K562 (cell line): ENCODE results near the gene SLC6A1. TPM values are rescaled to one million over a fixed set of nuclear protein-coding genes. Genes with fewer than 3 reads are reported as not detected.

Experiments
- ATAC-seq: fragments of 200-7000 bp; cut with Tn5 transposase; 3 replicates; pipeline ENCODE4 v1.9.1; 2020; ENCODE audit warnings: moderate library complexity
- BruUV-seq: library from RNA; stranded (reverse); fragments of 400-500 nt; replicated peaks from 2 replicates; lab custom pipeline; 2021; lab: Mats Ljungman, UMichigan
- CTCF ChIA-PET: fragments of 300-600 bp; formaldehyde crosslinking; extraction: SDS; loops from one replicate; lab custom pipeline; 2021; ENCODE audit warnings: low intra/inter-chr PET ratio; lab: Yijun Ruan, JAX
- POLR2A ChIA-PET: fragments of 300-600, 350-650 bp; sonication (Branson Sonifier 250); formaldehyde crosslinking; extraction: SDS; loops from one replicate; lab custom pipeline; 2021; ENCODE audit warnings: antibody characterized with exemption, inconsistent platforms; lab: Yijun Ruan, JAX
- DNase-seq, 4 experiments: peaks; one replicate each; pipeline versions ENCODE4 v3.0.0 to v3.0.0-alpha.2; 2011 to 2018; ENCODE audit warnings: low spot score in 3 of 4, mixed read lengths in 3 of 4; ENCODE audit errors: extremely low read depth in 1 of 4
- FAIRE-seq: peaks from 2 replicates; lab custom pipeline; 2011; peaks lifted over from hg19 to GRCh38; lab: Jason Lieb, UNC
- H2AFZ ChIP-seq: 2 replicates; pipeline ENCODE4 v1.6.0; 2011; ENCODE audit warnings: low read depth, low read length, control low read depth, inconsistent platforms
- H3K27ac ChIP-seq: fragments of 200-600 bp; 3 replicates; pipeline ENCODE4 v1.8.0; 2011; ENCODE audit warnings: low read depth, mild to moderate bottlenecking, control low read depth, inconsistent platforms, low read length, moderate library complexity, mixed read lengths; ENCODE audit errors: extremely low read depth
- H3K27me3 ChIP-seq, 2 experiments: fragments of 300-600 bp in 1 of 2; 2 replicates in 1 of 2; 3 replicates in 1 of 2; pipeline versions ENCODE4 v1.6.0 to v1.8.0; 2011; ENCODE audit warnings: inconsistent platforms in 2 of 2, low read length in 2 of 2, mild to moderate bottlenecking in 1 of 2, mixed read lengths in 1 of 2, moderate library complexity in 1 of 2; ENCODE audit not compliant: control insufficient read depth in 2 of 2, insufficient read depth in 2 of 2
- H3K36me3 ChIP-seq: fragments of 300-600 bp; 3 replicates; pipeline ENCODE4 v1.8.0; 2011; ENCODE audit warnings: mild to moderate bottlenecking, low read length, inconsistent platforms; ENCODE audit not compliant: control insufficient read depth, insufficient read depth
- H3K4me1 ChIP-seq, 2 experiments: fragments of 200-600 bp in 1 of 2; replicated peaks in 1 of 2; 2 replicates in 1 of 2; 3 replicates in 1 of 2; pipeline versions ENCODE4 v1.5.1 to v1.8.0; 2011; ENCODE audit warnings: inconsistent platforms in 2 of 2, low read length in 2 of 2, mild to moderate bottlenecking in 1 of 2, mixed read lengths in 1 of 2, moderate library complexity in 1 of 2; ENCODE audit not compliant: control insufficient read depth in 2 of 2, insufficient read depth in 2 of 2
- H3K4me2 ChIP-seq: 2 replicates; pipeline ENCODE4 v1.6.1; 2011; ENCODE audit warnings: low read length, control low read depth, inconsistent platforms, mixed read lengths; ENCODE audit not compliant: insufficient read depth
- H3K4me3 ChIP-seq: fragments of 200-600 bp; sonication (generic), shearing (Covaris generic); 2 replicates; pipeline ENCODE4 v1.5.1; 2016; ENCODE audit warnings: control low read depth, inconsistent platforms
- H3K79me2 ChIP-seq: fragments of 200-600 bp; 3 replicates; pipeline ENCODE4 v1.8.0; 2011; ENCODE audit warnings: low read length, inconsistent platforms; ENCODE audit not compliant: control insufficient read depth, insufficient read depth
- H3K9ac ChIP-seq, 2 experiments: 2 replicates each; pipeline versions ENCODE4 v1.6.0 to v1.6.1; 2011; ENCODE audit warnings: low read depth in 2 of 2, low read length in 2 of 2, control low read depth in 1 of 2, inconsistent platforms in 1 of 2, mild to moderate bottlenecking in 1 of 2, mixed read lengths in 1 of 2; ENCODE audit not compliant: insufficient read depth in 1 of 2
- H3K9me1 ChIP-seq: one replicate; pipeline ENCODE4 v1.6.0; 2011; ENCODE audit warnings: inconsistent platforms, mild to moderate bottlenecking, low read length, moderate library complexity; ENCODE audit not compliant: control insufficient read depth, insufficient read depth
- H3K9me3 ChIP-seq: replicated peaks from 2 replicates; pipeline ENCODE4 v1.5.1; 2011; ENCODE audit warnings: low read depth, low read length, inconsistent platforms; ENCODE audit not compliant: control insufficient read depth, insufficient read depth
- H4K20me1 ChIP-seq: replicated peaks from 2 replicates; pipeline ENCODE4 v1.6.1; 2011; ENCODE audit warnings: low read length, inconsistent platforms, mixed read lengths; ENCODE audit not compliant: control insufficient read depth, insufficient read depth
- RFX1 ChIP-seq: fragments of 450-650 bp; IDR thresholded peaks from 2 replicates; pipeline ENCODE4 v1.6.1; 2016; ENCODE audit warnings: mild to moderate bottlenecking, moderate library complexity
- WHSC1 ChIP-seq: IDR thresholded peaks from one replicate; pipeline ENCODE4 v1.6.1; 2012; ENCODE audit warnings: low read length, control low read depth, inconsistent platforms
- WGBS: fragments of 100-300 bp; shearing (Covaris generic); methylation state at CpG from one replicate; pipeline ENCODE4 v1.1.6; 2016; ENCODE audit warnings: low coverage, mixed read lengths; ENCODE audit not compliant: insufficient coverage; ENCODE audit errors: missing lambda C conversion rate; 5-methylcytosine and 5-hydroxymethylcytosine counted together
- in situ Hi-C: fragments of 300-500 bp; cut with MboI; formaldehyde crosslinking; loops from 4 replicates; pipeline ENCODE4 v1.15.0; 2018; ENCODE audit warnings: inconsistent platforms, mixed read lengths
- intact Hi-C: fragments of 100-400 bp; cut with micrococcal nuclease; formaldehyde crosslinking; loops from 2 replicates; pipeline ENCODE4 v1.14.2; 2022
- polyA plus RNA-seq, 8 experiments: library from polyadenylated mRNA; depleted of rRNA in 4 of 8; stranded (reverse) in 5 of 8; unstranded in 3 of 8; fragments of >200 nt; fragmentation: Nextera tagmentation in 2 of 8; fragmentation: Illumina TruSeq in 1 of 8; extraction: Ambion mirVana in 2 of 8; extraction: Trizol in 1 of 8; gene quantifications; 2 replicates each; pipeline versions ENCODE4 v1.2.1 to v1.2.3, GENCODE V29; 2011 to 2014; ENCODE audit warnings: inconsistent platforms in 1 of 8, missing spikeins in 1 of 8
- total RNA-seq, 7 experiments: library from RNA; depleted of rRNA in 6 of 7; stranded (reverse); fragments of >200 nt in 6 of 7; fragmentation: Illumina TruSeq in 2 of 7; extraction: Trizol in 2 of 7; gene quantifications; 2 replicates each; pipeline versions ENCODE4 v1.2.1 to v1.2.3, GENCODE V29; 2011 to 2021; ENCODE audit warnings: low replicate concordance in 1 of 7

The SLC6A1 gene
- total and polyA plus RNA-seq, 9 of the 15 experiments (the other 6 are each of a cell fraction or from before 2014, with no cell fraction given) = not detected

DNA sequence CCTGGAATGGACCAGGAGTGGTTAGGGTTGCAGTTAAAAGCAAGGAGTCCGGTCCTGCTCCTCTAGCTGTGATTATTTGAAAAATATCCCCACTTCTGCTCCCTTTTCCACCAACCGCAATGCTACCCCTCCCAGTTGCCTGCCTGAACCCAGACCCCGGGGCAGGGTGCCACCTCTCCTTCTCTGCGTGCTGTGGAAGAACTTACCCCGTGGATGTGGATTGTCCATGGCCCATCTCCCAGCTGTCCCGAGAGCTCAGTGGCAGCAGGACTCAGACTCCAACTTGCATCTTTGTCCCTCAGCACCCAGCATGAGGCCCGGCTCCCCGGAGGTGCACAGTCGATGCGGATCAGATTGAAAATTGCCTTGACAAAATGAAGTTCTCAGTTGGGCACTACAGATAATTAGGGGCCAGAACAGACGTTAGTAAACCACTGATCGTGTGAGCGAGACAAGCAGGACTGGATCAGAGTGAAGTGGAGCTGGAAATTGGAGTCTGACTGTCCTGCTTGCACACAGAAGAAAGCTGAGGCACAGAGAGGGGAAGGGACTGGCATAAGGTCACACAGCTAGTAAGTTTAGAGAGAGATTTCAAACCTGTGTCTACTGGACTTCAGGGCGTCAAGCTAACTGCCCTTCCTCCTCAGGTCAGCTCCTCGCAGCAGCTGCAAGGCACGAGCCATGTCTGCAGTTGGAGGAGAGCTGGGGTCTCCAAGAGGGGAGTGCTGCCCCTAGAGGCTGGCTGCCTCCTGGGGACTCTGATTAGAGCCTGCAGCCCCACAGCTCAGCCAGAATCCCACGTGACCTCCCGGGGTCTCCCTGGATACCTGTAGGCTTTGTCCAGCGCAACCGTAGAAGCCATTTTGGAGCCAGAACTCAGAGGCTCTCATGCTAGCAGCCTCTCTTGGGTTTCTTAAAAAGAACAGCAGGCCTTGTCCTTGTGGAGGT lies 14.7 kb downstream of the SLC6A1 start:
- Histone ChIP-seq H2AFZ (no peak overlapping the region), H3K9me3 (no peaks in the 10 kb centered on the region), H3K4me3 (no peak overlapping the region), H3K79me2 (no peaks in the 10 kb centered on the region), H3K36me3 (no peaks in the 10 kb centered on the region), H3K27ac (no peak overlapping the region), H3K9ac (no peak overlapping the region), H4K20me1 (peaks cover 5% of the 10 kb centered on the region), H3K27me3 (peaks cover 24 to 67% of the 10 kb centered on the region in 2 experiments; a peak in 4 of 5 replicates), H3K4me2 (no peak overlapping the region), H3K9me1 (no peaks in the 10 kb centered on the region), H3K4me1 (no peaks in the 10 kb centered on the region)
- TF ChIP-seq RFX1 = 0 out of 2 replicates have a peak, but pooled peaks have one; percentile 12
- TF ChIP-seq WHSC1 = no peak
- ChIA-PET POLR2A (interaction anchor here (0.7 to 1.1 kb wide), 2 partner anchors 8 to 56 kb away, joined by 3 to 4 read pairs; no protein-coding TSS in a partner anchor), CTCF (no interaction called here)
- no TSS peak for BruUV-seq
- FAIRE-seq (no peak), DNase-seq (no peak), ATAC-seq (peak; percentile 60; the same call in 2 of the 3 replicates)
- 6% methylated on average over 20 of the region's 20 CpGs for WGBS
- intact Hi-C loops = no loop called here
- in situ Hi-C loops = no loop called here

- H2AFZ ChIP-seq = no peak overlapping the region
- no peaks in the 10 kb centered on the region for H3K9me3 ChIP-seq
- ATAC-seq (no peak), DNase-seq (no peak), FAIRE-seq (no peak)
- no peak overlapping the region for H3K4me3 ChIP-seq
- no peak overlapping the region for H3K4me2 ChIP-seq
- CTCF ChIA-PET = no interaction called here
- H3K27me3 ChIP-seq = peaks cover 41 to 78% of the 10 kb centered on the region in 2 experiments
- no TSS peak for BruUV-seq
- intact Hi-C loops (no loop called here), in situ Hi-C loops (no loop called here)
- H3K9me1 ChIP-seq = no peaks in the 10 kb centered on the region
- peaks cover 5% of the 10 kb centered on the region; the same call in 1 of the 2 replicates for H4K20me1 ChIP-seq
- no peak overlapping the region for H3K27ac ChIP-seq
- WGBS = 0% methylated on average over 4 of the region's 4 CpGs
- no peak overlapping the region for H3K9ac ChIP-seq
- no peaks in the 10 kb centered on the region for H3K4me1 ChIP-seq
- no peaks in the 10 kb centered on the region for H3K36me3 ChIP-seq
- POLR2A ChIA-PET = no interaction called here
- H3K79me2 ChIP-seq = no peaks in the 10 kb centered on the region
These were observed 17.4 kb downstream of the SLC6A1 start for GRCh38 chr3:11009898-11010297.
